ENCODE measurements around the gene RHBDF2. TPM values are rescaled to one million over a fixed set of nuclear protein-coding genes. Genes with fewer than 3 reads are reported as not detected.

Gene RHBDF2
- total RNA-seq, 1 experiment from 2014 or later: 33.4 TPM

GRCh38 chr17:76435751-76436150 is 65.5 kb downstream of the RHBDF2 start:
- ChIA-PET CTCF (interaction anchor here (0.5 to 1.8 kb wide), 3 partner anchors 14 to 31 kb away, joined by 3 to 7 read pairs (median 4); no protein-coding TSS in a partner anchor), POLR2A (interaction anchor here (0.6 to 0.9 kb wide), 3 partner anchors 25 to 253 kb away, joined by 3 read pairs; no protein-coding TSS in a partner anchor)
- H3K27me3 Mint-ChIP-seq (ENCODE audit: insufficient read depth, unreplicated experiment): no peaks in the 10 kb centered on the region
- BruUV-seq (replicated peaks): no TSS peak
- peaks cover 11% of the 10 kb centered on the region for H3K36me3 Mint-ChIP-seq (ENCODE audit: insufficient read depth, unreplicated experiment)
- H3K27ac Mint-ChIP-seq (ENCODE audit: low read depth, unreplicated experiment): no peak overlapping the region
- peaks cover 26% of the 10 kb centered on the region for H3K4me1 Mint-ChIP-seq (ENCODE audit: insufficient read depth, unreplicated experiment)
- TF ChIP-seq CTCF (IDR thresholded peaks at IDR 0.05; ENCODE audit: unreplicated experiment): no peak
- H3K9me3 Mint-ChIP-seq (ENCODE audit: unreplicated experiment): no peaks in the 10 kb centered on the region
- DNase-seq (ENCODE audit: unreplicated experiment): no peak
- H3K4me3 Mint-ChIP-seq (ENCODE audit: unreplicated experiment): no peak overlapping the region
- intact Hi-C loops (cut with micrococcal nuclease): no loop called here

- Mint-ChIP-seq H3K36me3 (ENCODE audit: insufficient read depth, unreplicated experiment) (peaks cover 10% of the 10 kb centered on the region), H3K27me3 (ENCODE audit: insufficient read depth, unreplicated experiment) (no peaks in the 10 kb centered on the region), H3K4me1 (ENCODE audit: insufficient read depth, unreplicated experiment) (peaks cover 26% of the 10 kb centered on the region), H3K4me3 (ENCODE audit: unreplicated experiment) (no peak overlapping the region), H3K9me3 (ENCODE audit: unreplicated experiment) (no peaks in the 10 kb centered on the region), H3K27ac (ENCODE audit: low read depth, unreplicated experiment) (no peak overlapping the region)
- no peak for TF ChIP-seq CTCF (IDR thresholded peaks at IDR 0.05; ENCODE audit: unreplicated experiment)
- DNase-seq (ENCODE audit: unreplicated experiment): peak; percentile 66
- ChIA-PET CTCF (interaction anchor here (0.7 to 1.8 kb wide), 3 partner anchors 14 to 49 kb away, joined by 3 to 7 read pairs (median 3); no protein-coding TSS in a partner anchor), POLR2A (no interaction called here)
- no TSS peak for BruUV-seq (replicated peaks)
- intact Hi-C loops (cut with micrococcal nuclease): no loop called here
Observed at GRCh38 chr17:76434870-76435269, 66.4 kb downstream of the RHBDF2 start.

- intact Hi-C loops (cut with micrococcal nuclease): no loop called here
- Mint-ChIP-seq H3K4me1 (ENCODE audit: insufficient read depth, unreplicated experiment) (peaks cover 21% of the 10 kb centered on the region), H3K36me3 (ENCODE audit: insufficient read depth, unreplicated experiment) (peaks cover 4% of the 10 kb centered on the region), H3K4me3 (ENCODE audit: unreplicated experiment) (no peak overlapping the region), H3K9me3 (ENCODE audit: unreplicated experiment) (no peaks in the 10 kb centered on the region), H3K27me3 (ENCODE audit: insufficient read depth, unreplicated experiment) (no peaks in the 10 kb centered on the region), H3K27ac (ENCODE audit: low read depth, unreplicated experiment) (no peak overlapping the region)
- CTCF ChIA-PET: no interaction called here
- DNase-seq (ENCODE audit: unreplicated experiment): no peak
- no peak for TF ChIP-seq CTCF (IDR thresholded peaks at IDR 0.05; ENCODE audit: unreplicated experiment)
- BruUV-seq (replicated peaks): no TSS peak
- POLR2A ChIA-PET: no interaction called here
Observed at GRCh38 chr17:76433693-76434092, 67.5 kb downstream of the RHBDF2 start.

- peak; percentile 43 for TF ChIP-seq CTCF (IDR thresholded peaks at IDR 0.05; ENCODE audit: unreplicated experiment)
- POLR2A ChIA-PET: no interaction called here
- H3K4me1 Mint-ChIP-seq (ENCODE audit: insufficient read depth, unreplicated experiment): peaks cover 13% of the 10 kb centered on the region
- intact Hi-C loops (cut with micrococcal nuclease): no loop called here
- H3K36me3 Mint-ChIP-seq (ENCODE audit: insufficient read depth, unreplicated experiment): peaks cover 4% of the 10 kb centered on the region
- DNase-seq (ENCODE audit: unreplicated experiment): peak; percentile 24
- no peak overlapping the region for H3K27ac Mint-ChIP-seq (ENCODE audit: low read depth, unreplicated experiment)
- no TSS peak for BruUV-seq (replicated peaks)
- no peaks in the 10 kb centered on the region for H3K9me3 Mint-ChIP-seq (ENCODE audit: unreplicated experiment)
- H3K4me3 Mint-ChIP-seq (ENCODE audit: unreplicated experiment): no peak overlapping the region
- CTCF ChIA-PET: no interaction called here
- H3K27me3 Mint-ChIP-seq (ENCODE audit: insufficient read depth, unreplicated experiment): no peaks in the 10 kb centered on the region
Observed at GRCh38 chr17:76432712-76433336, 68.4 kb downstream of the RHBDF2 start.
